Nephron (organoid): Measurements from ENCODE around the gene KIZ.

Source experiments
- H3K27ac Mint-ChIP-seq, 3 experiments: 2 replicates each; pipeline ENCODE4 v1.8.0; 2020; ENCODE audit warnings: mixed read lengths in 3 of 3, mild to moderate bottlenecking in 2 of 3, moderate library complexity in 1 of 3
- H3K27me3 Mint-ChIP-seq: 2 replicates; pipeline ENCODE4 v1.8.0; 2021; ENCODE audit warnings: low read depth, mild to moderate bottlenecking, moderate library complexity, mixed read lengths
- H3K36me3 Mint-ChIP-seq: 2 replicates; pipeline ENCODE4 v1.8.0; 2020; ENCODE audit warnings: low read depth, mixed read lengths
- H3K4me1 Mint-ChIP-seq: 2 replicates; pipeline ENCODE4 v1.8.0; 2020; ENCODE audit warnings: mixed read lengths
- H3K4me3 Mint-ChIP-seq, 3 experiments: 2 replicates each; pipeline ENCODE4 v1.8.0; 2020; ENCODE audit warnings: mild to moderate bottlenecking in 3 of 3, mixed read lengths in 3 of 3, moderate library complexity in 2 of 3
- H3K9me3 Mint-ChIP-seq: 2 replicates; pipeline ENCODE4 v1.8.0; 2020; ENCODE audit warnings: mixed read lengths
- CTCF ChIP-seq, 3 experiments: fragments of 200-600 bp; sonication (generic); IDR thresholded peaks; one replicate each; pipeline ENCODE4 v1.5.0; 2021; ENCODE audit warnings: antibody characterized with exemption in 3 of 3; ENCODE audit not compliant: unreplicated experiment in 3 of 3

The KIZ gene

GRCh38 chr20:21279706-21280521 is 154.0 kb downstream of the KIZ start:
- Mint-ChIP-seq H3K9me3 (peaks cover 11% of the 10 kb centered on the region), H3K27me3 (peaks cover 14% of the 10 kb centered on the region), H3K27ac (no peak overlapping the region), H3K4me3 (no peak overlapping the region), H3K4me1 (no peaks in the 10 kb centered on the region), H3K36me3 (no peaks in the 10 kb centered on the region)
- no peak for TF ChIP-seq CTCF (IDR thresholded peaks at IDR 0.05; ENCODE audit: unreplicated experiment in 3 of 3)

GRCh38 chr20:21280522-21281016 is 154.7 kb downstream of the KIZ start:
- Mint-ChIP-seq H3K4me1 (no peaks in the 10 kb centered on the region), H3K36me3 (no peaks in the 10 kb centered on the region), H3K27me3 (peaks cover 14% of the 10 kb centered on the region), H3K9me3 (peaks cover 11% of the 10 kb centered on the region), H3K4me3 (no peak overlapping the region), H3K27ac (no peak overlapping the region)
- no peak for TF ChIP-seq CTCF (IDR thresholded peaks at IDR 0.05; ENCODE audit: unreplicated experiment in 3 of 3)

- Mint-ChIP-seq H3K4me1 (no peaks in the 10 kb centered on the region), H3K4me3 (no peak overlapping the region), H3K27ac (no peak overlapping the region), H3K27me3 (peaks cover 11% of the 10 kb centered on the region), H3K9me3 (peaks cover 8% of the 10 kb centered on the region), H3K36me3 (no peaks in the 10 kb centered on the region)
- no peak for TF ChIP-seq CTCF (IDR thresholded peaks at IDR 0.05; ENCODE audit: unreplicated experiment in 3 of 3)
Observed at GRCh38 chr20:21286775-21287174, 160.9 kb downstream of the KIZ start.

- H3K27ac Mint-ChIP-seq = no peak overlapping the region
- no peak for TF ChIP-seq CTCF (IDR thresholded peaks at IDR 0.05; ENCODE audit: unreplicated experiment in 3 of 3)
- H3K9me3 Mint-ChIP-seq = peaks cover 3% of the 10 kb centered on the region
- no peaks in the 10 kb centered on the region for H3K4me1 Mint-ChIP-seq
- H3K27me3 Mint-ChIP-seq = peaks cover 11% of the 10 kb centered on the region
- H3K4me3 Mint-ChIP-seq = no peak overlapping the region
- no peaks in the 10 kb centered on the region for H3K36me3 Mint-ChIP-seq
Observed at GRCh38 chr20:21288587-21289370, 162.9 kb downstream of the KIZ start.

GRCh38 chr20:21289651-21290050 is 163.8 kb downstream of the KIZ start:
- Mint-ChIP-seq H3K9me3 (no peaks in the 10 kb centered on the region), H3K27ac (no peak overlapping the region), H3K4me1 (no peaks in the 10 kb centered on the region), H3K36me3 (no peaks in the 10 kb centered on the region), H3K4me3 (no peak overlapping the region), H3K27me3 (peaks cover 7% of the 10 kb centered on the region)
- TF ChIP-seq CTCF (IDR thresholded peaks at IDR 0.05; ENCODE audit: unreplicated experiment in 3 of 3) = no peak
